ENCODE measurements around the gene TMSB10.

DNA sequence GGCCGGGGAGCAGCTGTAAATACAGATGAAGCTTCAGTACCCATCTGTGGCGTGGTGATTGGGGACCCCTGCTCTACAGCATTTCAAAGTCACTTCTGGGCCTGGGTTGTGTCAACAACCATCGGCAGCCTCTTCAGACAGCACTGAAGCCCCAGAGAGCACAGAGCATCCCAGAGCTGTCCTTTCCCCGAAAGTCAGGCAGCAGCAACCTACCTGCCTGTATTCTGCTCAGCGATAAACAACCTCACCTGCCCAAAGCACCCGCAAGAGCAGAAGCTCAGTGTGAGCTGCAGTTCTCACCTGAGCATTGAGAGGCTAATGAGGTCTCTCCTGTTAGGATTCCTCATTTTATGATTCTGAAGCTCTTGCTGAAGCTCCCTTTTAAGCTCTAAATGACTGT lies 43.9 kb upstream of the TMSB10 start:
- TF ChIP-seq GATA2 (IDR thresholded peaks at IDR 0.05; ENCODE audit: low read depth, low read length): no peak
- no peak for TF ChIP-seq GATA3 (IDR thresholded peaks at IDR 0.05; ENCODE audit: low read depth, low read length)

Measured in SH-SY5Y (cell line).